HEK293 (cell line): ENCODE data around the gene GRP.

ENCODE experiments used
- CTCF ChIA-PET: fragments of 350-600 bp; formaldehyde crosslinking; extraction: SDS; loops from one replicate; lab custom pipeline; 2021; ENCODE audit warnings: antibody characterized with exemption; lab: Yijun Ruan, JAX
- POLR2A ChIA-PET: fragments of 300-600 bp; formaldehyde crosslinking; extraction: SDS; loops from one replicate; lab custom pipeline; 2020; ENCODE audit warnings: antibody characterized with exemption, inconsistent platforms; lab: Yijun Ruan, JAX
- H3K27ac ChIP-seq: fragments of 200-500 bp; sonication (Bioruptor generic); 2 replicates; pipeline ENCODE4 v1.5.1; 2014; ENCODE audit warnings: low read depth, low read length, control low read depth, inconsistent platforms; ENCODE audit errors: extremely low read depth
- H3K36me3 ChIP-seq, 2 experiments: fragments of 200-500 bp in 1 of 2; sonication (Bioruptor generic) in 1 of 2; 1 replicate in 1 of 2; 2 replicates in 1 of 2; pipeline ENCODE4 v1.5.1; 2014 to 2017; ENCODE audit warnings: inconsistent platforms in 2 of 2, low read length in 2 of 2; ENCODE audit not compliant: control insufficient read depth in 2 of 2, insufficient read depth in 1 of 2
- H3K4me1 ChIP-seq: fragments of 200-500 bp; sonication (Bioruptor generic); 2 replicates; pipeline ENCODE4 v1.5.1; 2014; ENCODE audit warnings: mild to moderate bottlenecking, low read length, inconsistent platforms; ENCODE audit not compliant: control insufficient read depth, insufficient read depth
- H3K4me3 ChIP-seq: 2 replicates; pipeline ENCODE4 v1.5.1; 2011; ENCODE audit warnings: low read depth, mild to moderate bottlenecking, control low read depth, low read length, moderate library complexity
- H3K9me3 ChIP-seq: fragments of 200-500 bp; sonication (Bioruptor generic); 2 replicates; pipeline ENCODE4 v1.5.1; 2014; ENCODE audit warnings: low read depth, low read length, inconsistent platforms; ENCODE audit not compliant: control insufficient read depth, insufficient read depth
- GFI1B ChIP-seq: fragments of 450-650 bp; formaldehyde crosslinking; IDR thresholded peaks from 2 replicates; pipeline ENCODE4 v1.5.1; 2016; ENCODE audit warnings: missing biosample characterization, missing genetic modification characterization
- GLIS2 ChIP-seq: fragments of 450-650 bp; formaldehyde crosslinking; IDR thresholded peaks from 2 replicates; pipeline ENCODE4 v1.5.1; 2016; ENCODE audit warnings: missing biosample characterization, missing genetic modification characterization
- HOXD13 ChIP-seq: sonication (generic); formaldehyde crosslinking; IDR thresholded peaks from 2 replicates; pipeline ENCODE4 v1.8.0; 2022; ENCODE audit warnings: missing genetic modification reagents, borderline replicate concordance
- KLF1 ChIP-seq: fragments of 450-650 bp; formaldehyde crosslinking; IDR thresholded peaks from 2 replicates; pipeline ENCODE4 v1.5.1; 2016; ENCODE audit warnings: missing biosample characterization, missing genetic modification characterization
- ZBTB6 ChIP-seq: fragments of 450-650 bp; formaldehyde crosslinking; IDR thresholded peaks from 2 replicates; pipeline ENCODE4 v1.5.1; 2017; ENCODE audit warnings: missing biosample characterization, missing genetic modification characterization
- ZEB2 ChIP-seq: fragments of 450-650 bp; formaldehyde crosslinking; IDR thresholded peaks from 2 replicates; pipeline ENCODE4 v1.5.1; 2016; ENCODE audit warnings: missing biosample characterization, missing genetic modification characterization
- ZFHX2 ChIP-seq: fragments of 450-650 bp; formaldehyde crosslinking; conservative IDR thresholded peaks from 2 replicates; pipeline ENCODE4 v1.5.1; 2016; ENCODE audit warnings: missing biosample characterization, missing genetic modification characterization
- ZFP41 ChIP-seq: fragments of 450-650 bp; formaldehyde crosslinking; IDR thresholded peaks from 2 replicates; pipeline ENCODE4 v1.5.1; 2016; ENCODE audit warnings: missing biosample characterization, missing genetic modification characterization, borderline replicate concordance
- ZNF18 ChIP-seq: fragments of 450-650 bp; formaldehyde crosslinking; IDR thresholded peaks from 2 replicates; pipeline ENCODE4 v1.5.1; 2016; ENCODE audit warnings: missing biosample characterization, missing genetic modification characterization
- ZNF2 ChIP-seq: fragments of 450-650 bp; formaldehyde crosslinking; IDR thresholded peaks from 2 replicates; pipeline ENCODE4 v1.5.1; 2016; ENCODE audit warnings: missing biosample characterization, missing genetic modification characterization
- ZNF280C ChIP-seq: fragments of 450-650 bp; formaldehyde crosslinking; IDR thresholded peaks from 2 replicates; pipeline ENCODE4 v1.5.1; 2016; ENCODE audit warnings: missing biosample characterization, missing genetic modification characterization
- ZNF350 ChIP-seq: fragments of 450-650 bp; formaldehyde crosslinking; IDR thresholded peaks from 2 replicates; pipeline ENCODE4 v1.5.0; 2017; ENCODE audit warnings: missing biosample characterization, mild to moderate bottlenecking, missing genetic modification characterization
- ZNF394 ChIP-seq: fragments of 450-650 bp; formaldehyde crosslinking; IDR thresholded peaks from 2 replicates; pipeline ENCODE4 v1.5.1; 2016; ENCODE audit warnings: missing biosample characterization, missing genetic modification characterization, mild to moderate bottlenecking, moderate library complexity, borderline replicate concordance
- ZNF488 ChIP-seq: fragments of 450-650 bp; formaldehyde crosslinking; IDR thresholded peaks from 2 replicates; pipeline ENCODE4 v1.5.1; 2016; ENCODE audit warnings: missing biosample characterization, missing genetic modification characterization
- ZNF580 ChIP-seq: fragments of 450-650 bp; formaldehyde crosslinking; IDR thresholded peaks from 2 replicates; pipeline ENCODE4 v1.5.1; 2016; ENCODE audit warnings: missing biosample characterization, missing genetic modification characterization
- ZNF600 ChIP-seq: fragments of 450-650 bp; formaldehyde crosslinking; IDR thresholded peaks from 2 replicates; pipeline ENCODE4 v1.5.1; 2016; ENCODE audit warnings: missing biosample characterization, missing genetic modification characterization
- ZNF621 ChIP-seq: fragments of 450-650 bp; formaldehyde crosslinking; IDR thresholded peaks from 2 replicates; pipeline ENCODE4 v1.5.1; 2017; ENCODE audit warnings: missing biosample characterization, missing genetic modification characterization
- ZNF623 ChIP-seq: fragments of 450-650 bp; formaldehyde crosslinking; IDR thresholded peaks from 2 replicates; pipeline ENCODE4 v1.5.1; 2016; ENCODE audit warnings: missing biosample characterization, missing genetic modification characterization
- ZNF624 ChIP-seq: fragments of 450-650 bp; formaldehyde crosslinking; IDR thresholded peaks from 2 replicates; pipeline ENCODE4 v1.5.1; 2017; ENCODE audit warnings: missing biosample characterization, missing genetic modification characterization
- ZNF843 ChIP-seq: fragments of 450-650 bp; formaldehyde crosslinking; IDR thresholded peaks from 2 replicates; pipeline ENCODE4 v1.5.1; 2016; ENCODE audit warnings: missing biosample characterization, missing genetic modification characterization
- ZSCAN16 ChIP-seq: fragments of 450-650 bp; formaldehyde crosslinking; IDR thresholded peaks from 2 replicates; pipeline ENCODE4 v1.5.1; 2016; ENCODE audit warnings: missing biosample characterization, missing genetic modification characterization
- ZXDB ChIP-seq: fragments of 450-650 bp; formaldehyde crosslinking; IDR thresholded peaks from 2 replicates; pipeline ENCODE4 v1.5.1; 2016; ENCODE audit warnings: missing biosample characterization, missing genetic modification characterization

The GRP gene

GRCh38 chr18:59231114-59231513 lies 11.2 kb downstream of the GRP start (continued):
- no peak for TF ChIP-seq ZNF488 (tag by site-specific recombination)
- no peak for TF ChIP-seq ZSCAN16
- no peak for TF ChIP-seq ZNF600 (tag by site-specific recombination)
- TF ChIP-seq ZNF280C (tag by site-specific recombination) = no peak
- no peak for TF ChIP-seq ZFP41 (tag by site-specific recombination)
- TF ChIP-seq ZNF18 (tag by site-specific recombination) = no peak
- no peak for TF ChIP-seq ZNF843 (tag by site-specific recombination)
- no peak for TF ChIP-seq ZFHX2 (tag by site-specific recombination)

- Histone ChIP-seq H3K4me3 (no peak overlapping the region), H3K36me3 (no peaks in the 10 kb centered on the region), H3K9me3 (no peaks in the 10 kb centered on the region), H3K4me1 (peaks cover 3% of the 10 kb centered on the region; the same call in 1 of the 2 replicates), H3K27ac (no peak overlapping the region)
- TF ChIP-seq ZXDB (tag by site-specific recombination) (no peak), ZNF394 (tag by site-specific recombination) (no peak), ZNF488 (tag by site-specific recombination) (no peak), HOXD13 (CRISPR knock-in tag) (no peak), KLF1 (tag by site-specific recombination) (no peak), ZFHX2 (tag by site-specific recombination) (no peak), ZNF580 (tag by site-specific recombination) (no peak), ZNF624 (no peak), ZNF350 (tag by site-specific recombination) (no peak), ZEB2 (tag by site-specific recombination) (no peak), ZNF623 (no peak), ZNF2 (tag by site-specific recombination) (no peak), ZBTB6 (tag by site-specific recombination) (no peak), GLIS2 (no peak), ZNF621 (no peak), GFI1B (tag by site-specific recombination) (no peak)
- CTCF ChIA-PET = interaction anchor here (0.8 to 2.2 kb wide), 3 partner anchors 12 to 161 kb away, joined by 3 to 4 read pairs (median 4); partner anchors contain the start of gene GRP
- POLR2A ChIA-PET = interaction anchor here (1.2 kb wide), 1 partner anchor 11 kb away, joined by 3 read pairs; no protein-coding TSS in a partner anchor
Observed at GRCh38 chr18:59231877-59232276, 11.9 kb downstream of the GRP start.
